PFSK-1 (cell line): ENCODE measurements around the gene PIGK.

Experiments used
- POLR2AphosphoS5 ChIP-seq: IDR thresholded peaks from 2 replicates; pipeline ENCODE4 v1.6.1; 2012; ENCODE audit warnings: low read depth, mild to moderate bottlenecking, control low read depth, low read length, moderate library complexity
- REST ChIP-seq, 2 experiments: IDR thresholded peaks; 2 replicates each; pipeline versions ENCODE4 v1.6.1 to v1.8.0; 2011 to 2012; ENCODE audit warnings: low read depth in 2 of 2, low read length in 2 of 2, control low read depth in 1 of 2, inconsistent platforms in 1 of 2, mild to moderate bottlenecking in 1 of 2, moderate library complexity in 1 of 2; ENCODE audit not compliant: insufficient read depth in 1 of 2
- SIN3A ChIP-seq: IDR thresholded peaks from 2 replicates; pipeline ENCODE4 v1.6.1; 2012; ENCODE audit warnings: mild to moderate bottlenecking, low read length, moderate library complexity, borderline replicate concordance; ENCODE audit not compliant: insufficient read depth

- TF ChIP-seq SIN3A (no peak), POLR2AphosphoS5 (no peak), REST (IDR thresholded peaks at IDR 0.05; ENCODE audit: insufficient read depth in 1 of 2, low read depth in 2 of 2, low read length in 2 of 2) (no peak)
These were observed 48.5 kb downstream of the PIGK start for GRCh38 chr1:77170687-77171086.
